Liver (tissue), 9 donors: ENCODE results near the gene NAPA. TPM values are rescaled to one million over a fixed set of nuclear protein-coding genes. Genes with fewer than 3 reads are reported as not detected.
A peak's percentile ranks its signal among the peaks of the same experiment; 100 is the strongest.

Experiments
- DNase-seq: peaks from one replicate; pipeline ENCODE4 v3.0.0-alpha.2; 2017; ENCODE audit warnings: low spot score
- H3K27ac ChIP-seq, 2 donors: one replicate each; pipeline ENCODE4 v1.7.0; 2013; ENCODE audit warnings: inconsistent platforms in 2 of 2, low read length in 2 of 2, control low read depth in 1 of 2, low read depth in 1 of 2, mild to moderate bottlenecking in 1 of 2
- H3K27me3 ChIP-seq, 4 donors: one replicate each; pipeline versions ENCODE4 v1.6.1 to v1.7.0; 2013; ENCODE audit warnings: low read length in 3 of 4, inconsistent platforms in 1 of 4, mild to moderate bottlenecking in 1 of 4, moderate library complexity in 1 of 4; ENCODE audit not compliant: control insufficient read depth in 4 of 4, insufficient read depth in 4 of 4
- H3K36me3 ChIP-seq, 4 donors: one replicate each; pipeline versions ENCODE4 v1.6.1 to v1.7.0; 2013; ENCODE audit warnings: low read length in 3 of 4, mild to moderate bottlenecking in 3 of 4, low read depth in 1 of 4, moderate library complexity in 1 of 4; ENCODE audit not compliant: control insufficient read depth in 4 of 4, insufficient read depth in 3 of 4
- H3K4me1 ChIP-seq, 4 donors: one replicate each; pipeline versions ENCODE4 v1.6.1 to v1.7.0; 2013; ENCODE audit warnings: low read length in 3 of 4, mild to moderate bottlenecking in 3 of 4, moderate library complexity in 1 of 4; ENCODE audit not compliant: control insufficient read depth in 4 of 4, insufficient read depth in 4 of 4
- H3K4me3 ChIP-seq, 3 donors: one replicate each; pipeline versions ENCODE4 v1.6.1 to v1.7.0; 2013; ENCODE audit warnings: low read length in 3 of 3, control low read depth in 1 of 3, low read depth in 1 of 3, mild to moderate bottlenecking in 1 of 3
- H3K9ac ChIP-seq, 2 donors: one replicate each; pipeline ENCODE4 v1.7.0; 2013; ENCODE audit warnings: low read length in 2 of 2, mild to moderate bottlenecking in 2 of 2, moderate library complexity in 2 of 2, control low read depth in 1 of 2, low read depth in 1 of 2
- H3K9me3 ChIP-seq, 4 donors: one replicate each; pipeline versions ENCODE4 v1.6.1 to v1.7.0; 2013; ENCODE audit warnings: low read length in 3 of 4; ENCODE audit not compliant: control insufficient read depth in 4 of 4
- CTCF ChIP-seq: fragments of 150-350 bp; IDR thresholded peaks from 2 replicates; pipeline ENCODE4 v1.5.1; 2017; ENCODE audit warnings: improper control_type of control experiment, low read depth, low read length; ENCODE audit not compliant: missing input control
- EGR1 ChIP-seq, 2 donors: IDR thresholded peaks; 2 replicates each; pipeline ENCODE4 v1.6.1; 2016 to 2018; ENCODE audit warnings: antibody characterized with exemption in 2 of 2, low read depth in 2 of 2
- FOXA1 ChIP-seq: IDR thresholded peaks from 2 replicates; pipeline ENCODE4 v1.6.1; 2016; ENCODE audit warnings: antibody characterized with exemption
- FOXA2 ChIP-seq: IDR thresholded peaks from 2 replicates; pipeline ENCODE4 v1.6.1; 2016; ENCODE audit warnings: antibody characterized with exemption
- GABPA ChIP-seq, 2 donors: IDR thresholded peaks in 1 of 2; conservative IDR thresholded peaks in 1 of 2; 2 replicates each; pipeline ENCODE4 v1.6.1; 2016; ENCODE audit warnings: antibody characterized with exemption in 2 of 2, mild to moderate bottlenecking in 1 of 2, moderate library complexity in 1 of 2
- HNF4G ChIP-seq: IDR thresholded peaks from 2 replicates; pipeline ENCODE4 v1.6.1; 2016; ENCODE audit warnings: antibody characterized with exemption
- JUND ChIP-seq, 2 donors: IDR thresholded peaks; 2 replicates each; pipeline ENCODE4 v1.6.1; 2016; ENCODE audit warnings: antibody characterized with exemption in 2 of 2
- NR2F2 ChIP-seq: IDR thresholded peaks from 2 replicates; pipeline ENCODE4 v1.6.1; 2016; ENCODE audit warnings: antibody characterized with exemption
- RAD21 ChIP-seq, 2 donors: IDR thresholded peaks; 2 replicates each; pipeline ENCODE4 v1.6.1; 2016; ENCODE audit warnings: antibody characterized with exemption in 2 of 2, mild to moderate bottlenecking in 2 of 2
- RXRA ChIP-seq, 2 donors: IDR thresholded peaks; 2 replicates each; pipeline ENCODE4 v1.6.1; 2017 to 2018; ENCODE audit warnings: antibody characterized with exemption in 2 of 2, mild to moderate bottlenecking in 1 of 2
- SP1 ChIP-seq: IDR thresholded peaks from 2 replicates; pipeline ENCODE4 v1.6.1; 2018; ENCODE audit warnings: antibody characterized with exemption, mild to moderate bottlenecking
- WGBS: extraction: QIAGEN DNeasy Blood & Tissue Kit; methylation state at CpG from one replicate; pipeline ENCODE4 v1.1.7; 2013; 5-methylcytosine and 5-hydroxymethylcytosine counted together
- polyA plus RNA-seq, 2 donors: library from polyadenylated mRNA; stranded (reverse) in 1 of 2; unstranded in 1 of 2; fragments of 200-250 nt in 1 of 2; fragments of >200 nt in 1 of 2; fragmentation: Nextera tagmentation in 1 of 2; extraction: Ambion mirVana in 1 of 2; gene quantifications; one replicate each; pipeline versions ENCODE4 v1.2.1 to v1.2.3, GENCODE V29; 2013 to 2015
- total RNA-seq, 2 donors: library from RNA; depleted of rRNA; stranded (reverse); fragments of >200 nt; gene quantifications; one replicate each; pipeline ENCODE4 v1.2.3, GENCODE V29; 2014
- TF ChIP-seq, protein P1 (sequence below): IDR thresholded peaks from 2 replicates; pipeline ENCODE4 v1.6.1; 2016; ENCODE audit warnings: antibody characterized with exemption
- TF ChIP-seq, protein P2 (sequence below): IDR thresholded peaks from 2 replicates; pipeline ENCODE4 v1.6.1; 2016; ENCODE audit warnings: antibody characterized with exemption
- TF ChIP-seq, protein P3 (sequence below): IDR thresholded peaks from 2 replicates; pipeline ENCODE4 v1.6.1; 2016; ENCODE audit warnings: antibody characterized with exemption
- TF ChIP-seq, protein P4 (sequence below): IDR thresholded peaks from 2 replicates; pipeline ENCODE4 v1.6.1; 2016; ENCODE audit warnings: antibody characterized with exemption, mild to moderate bottlenecking
- donor health status: healthy.
- donor health status: healthy.
- donor health status: healthy.
- donor health status: healthy.
- donor health status: healthy.

Gene NAPA
- total and polyA plus RNA-seq, 4 donors = 73.4 to 132 (median 120) TPM

DNA sequence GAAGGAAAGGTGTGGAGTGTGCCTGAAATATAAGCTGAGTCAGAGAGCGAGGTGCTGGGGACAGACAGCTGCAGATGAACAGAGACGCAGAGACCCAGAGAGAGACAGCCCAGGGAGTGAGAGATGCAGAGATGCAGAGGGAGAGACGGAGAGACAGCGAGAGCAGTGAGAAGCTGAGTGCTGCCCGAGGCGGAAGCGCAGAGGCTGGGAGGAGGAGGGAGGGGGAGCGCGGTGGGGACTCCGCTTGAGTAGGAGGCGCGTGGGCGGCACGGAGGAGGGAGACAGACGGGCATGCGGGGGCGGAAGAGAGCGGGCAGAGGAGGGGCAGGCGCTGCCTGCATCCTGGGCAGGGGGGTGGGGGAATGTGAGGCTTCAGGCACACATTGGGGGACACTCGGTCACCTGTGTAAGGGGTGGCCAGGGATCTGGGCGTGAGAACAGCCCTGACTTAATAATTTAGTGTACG lies 68.9 kb downstream of the NAPA start:
- H3K9me3 ChIP-seq = peaks cover 0 to 3% (median under 1%) of the 10 kb centered on the region in 4 donors
- H3K4me3 ChIP-seq = no peak overlapping the region
- H3K4me1 ChIP-seq = peaks cover 0 to 14% (median 9%) of the 10 kb centered on the region in 4 donors
- H3K9ac ChIP-seq = no peak overlapping the region
- WGBS = 9% methylated on average over 22 of the region's 22 CpGs
- H3K27me3 ChIP-seq = peaks cover 6 to 14% (median 8%) of the 10 kb centered on the region in 4 donors
- no peak for TF ChIP-seq NR2F2
- no peak for TF ChIP-seq JUND (IDR thresholded peaks at IDR 0.05)
- no peak for TF ChIP-seq HNF4G
- TF ChIP-seq, protein P1, sequence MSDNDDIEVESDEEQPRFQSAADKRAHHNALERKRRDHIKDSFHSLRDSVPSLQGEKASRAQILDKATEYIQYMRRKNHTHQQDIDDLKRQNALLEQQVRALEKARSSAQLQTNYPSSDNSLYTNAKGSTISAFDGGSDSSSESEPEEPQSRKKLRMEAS = no peak
- no peaks in the 10 kb centered on the region for H3K36me3 ChIP-seq
- no peak for DNase-seq
- H3K27ac ChIP-seq = no peak overlapping the region

- Histone ChIP-seq H3K36me3 (no peaks in the 10 kb centered on the region), H3K27ac (no peak overlapping the region), H3K9me3 (peaks cover 0 to 3% (median under 1%) of the 10 kb centered on the region in 4 donors), H3K4me1 (peaks cover 0 to 14% (median 9%) of the 10 kb centered on the region in 4 donors), H3K4me3 (no peak overlapping the region), H3K27me3 (peaks cover 6 to 14% (median 8%) of the 10 kb centered on the region in 4 donors), H3K9ac (no peak overlapping the region)
- no peak for TF ChIP-seq FOXA1
- TF ChIP-seq, protein P2, sequence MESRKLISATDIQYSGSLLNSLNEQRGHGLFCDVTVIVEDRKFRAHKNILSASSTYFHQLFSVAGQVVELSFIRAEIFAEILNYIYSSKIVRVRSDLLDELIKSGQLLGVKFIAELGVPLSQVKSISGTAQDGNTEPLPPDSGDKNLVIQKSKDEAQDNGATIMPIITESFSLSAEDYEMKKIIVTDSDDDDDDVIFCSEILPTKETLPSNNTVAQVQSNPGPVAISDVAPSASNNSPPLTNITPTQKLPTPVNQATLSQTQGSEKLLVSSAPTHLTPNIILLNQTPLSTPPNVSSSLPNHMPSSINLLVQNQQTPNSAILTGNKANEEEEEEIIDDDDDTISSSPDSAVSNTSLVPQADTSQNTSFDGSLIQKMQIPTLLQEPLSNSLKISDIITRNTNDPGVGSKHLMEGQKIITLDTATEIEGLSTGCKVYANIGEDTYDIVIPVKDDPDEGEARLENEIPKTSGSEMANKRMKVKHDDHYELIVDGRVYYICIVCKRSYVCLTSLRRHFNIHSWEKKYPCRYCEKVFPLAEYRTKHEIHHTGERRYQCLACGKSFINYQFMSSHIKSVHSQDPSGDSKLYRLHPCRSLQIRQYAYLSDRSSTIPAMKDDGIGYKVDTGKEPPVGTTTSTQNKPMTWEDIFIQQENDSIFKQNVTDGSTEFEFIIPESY = no peak
- no peak for TF ChIP-seq GABPA (IDR thresholded peaks at IDR 0.05 in 1 of 2, conservative IDR thresholded peaks at IDR 0.05 in 1 of 2)
- no peak for TF ChIP-seq JUND (IDR thresholded peaks at IDR 0.05)
- no peak for TF ChIP-seq HNF4G
- TF ChIP-seq, protein P3, sequence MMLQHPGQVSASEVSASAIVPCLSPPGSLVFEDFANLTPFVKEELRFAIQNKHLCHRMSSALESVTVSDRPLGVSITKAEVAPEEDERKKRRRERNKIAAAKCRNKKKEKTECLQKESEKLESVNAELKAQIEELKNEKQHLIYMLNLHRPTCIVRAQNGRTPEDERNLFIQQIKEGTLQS = no peak
- no peak for TF ChIP-seq RXRA (IDR thresholded peaks at IDR 0.05)
- no peak for TF ChIP-seq FOXA2
- TF ChIP-seq EGR1 (IDR thresholded peaks at IDR 0.05; ENCODE audit: low read depth in 2 of 2) = no peak
- no peak for TF ChIP-seq SP1
- TF ChIP-seq RAD21 (IDR thresholded peaks at IDR 0.05) = no peak
- no peak for TF ChIP-seq NR2F2
- 48% methylated on average over 4 of the region's 4 CpGs for WGBS
- DNase-seq = no peak
Observed at GRCh38 chr19:47445527-47445926, 69.3 kb downstream of the NAPA start.

- no peak for TF ChIP-seq CTCF
- TF ChIP-seq, protein P4, sequence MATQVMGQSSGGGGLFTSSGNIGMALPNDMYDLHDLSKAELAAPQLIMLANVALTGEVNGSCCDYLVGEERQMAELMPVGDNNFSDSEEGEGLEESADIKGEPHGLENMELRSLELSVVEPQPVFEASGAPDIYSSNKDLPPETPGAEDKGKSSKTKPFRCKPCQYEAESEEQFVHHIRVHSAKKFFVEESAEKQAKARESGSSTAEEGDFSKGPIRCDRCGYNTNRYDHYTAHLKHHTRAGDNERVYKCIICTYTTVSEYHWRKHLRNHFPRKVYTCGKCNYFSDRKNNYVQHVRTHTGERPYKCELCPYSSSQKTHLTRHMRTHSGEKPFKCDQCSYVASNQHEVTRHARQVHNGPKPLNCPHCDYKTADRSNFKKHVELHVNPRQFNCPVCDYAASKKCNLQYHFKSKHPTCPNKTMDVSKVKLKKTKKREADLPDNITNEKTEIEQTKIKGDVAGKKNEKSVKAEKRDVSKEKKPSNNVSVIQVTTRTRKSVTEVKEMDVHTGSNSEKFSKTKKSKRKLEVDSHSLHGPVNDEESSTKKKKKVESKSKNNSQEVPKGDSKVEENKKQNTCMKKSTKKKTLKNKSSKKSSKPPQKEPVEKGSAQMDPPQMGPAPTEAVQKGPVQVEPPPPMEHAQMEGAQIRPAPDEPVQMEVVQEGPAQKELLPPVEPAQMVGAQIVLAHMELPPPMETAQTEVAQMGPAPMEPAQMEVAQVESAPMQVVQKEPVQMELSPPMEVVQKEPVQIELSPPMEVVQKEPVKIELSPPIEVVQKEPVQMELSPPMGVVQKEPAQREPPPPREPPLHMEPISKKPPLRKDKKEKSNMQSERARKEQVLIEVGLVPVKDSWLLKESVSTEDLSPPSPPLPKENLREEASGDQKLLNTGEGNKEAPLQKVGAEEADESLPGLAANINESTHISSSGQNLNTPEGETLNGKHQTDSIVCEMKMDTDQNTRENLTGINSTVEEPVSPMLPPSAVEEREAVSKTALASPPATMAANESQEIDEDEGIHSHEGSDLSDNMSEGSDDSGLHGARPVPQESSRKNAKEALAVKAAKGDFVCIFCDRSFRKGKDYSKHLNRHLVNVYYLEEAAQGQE = peak; percentile 98
- H3K9me3 ChIP-seq = peaks cover 0 to 3% (median under 1%) of the 10 kb centered on the region in 4 donors
- no peak overlapping the region for H3K9ac ChIP-seq
- peaks cover 0 to 14% (median 9%) of the 10 kb centered on the region in 4 donors for H3K4me1 ChIP-seq
- 26% methylated on average over 22 of the region's 22 CpGs for WGBS
- no peak for DNase-seq
- H3K4me3 ChIP-seq = no peak overlapping the region
- no peak overlapping the region for H3K27ac ChIP-seq
- peaks cover 6 to 12% (median 8%) of the 10 kb centered on the region in 4 donors for H3K27me3 ChIP-seq
- no peaks in the 10 kb centered on the region for H3K36me3 ChIP-seq
Observed at GRCh38 chr19:47444388-47444821, 70.5 kb downstream of the NAPA start.
